Loucy (cell line): ENCODE data around the gene RBMS3.

Source experiments
- CTCF ChIP-seq: fragments of 200-600 bp; sonication (generic); conservative IDR thresholded peaks from 2 replicates; pipeline ENCODE4 v1.5.1; 2014; ENCODE audit warnings: mild to moderate bottlenecking, antibody characterized with exemption, low read length
- EZH2phosphoT487 ChIP-seq: fragments of 200-600 bp; IDR thresholded peaks from 2 replicates; pipeline ENCODE4 v1.6.1; 2018; ENCODE audit warnings: antibody characterized with exemption, mild to moderate bottlenecking, moderate library complexity, borderline replicate concordance

- TF ChIP-seq CTCF (no peak), EZH2phosphoT487 (no peak)
These were observed 5.6 kb upstream of the RBMS3 start for GRCh38 chr3:29275309-29275708.
